A673 (cell line): ENCODE results near the gene GRID2. TPM values are rescaled to one million over a fixed set of nuclear protein-coding genes. Genes with fewer than 3 reads are reported as not detected.

Experiments
- BruUV-seq: library from RNA; stranded (reverse); fragments of 400-500 nt; replicated peaks from 2 replicates; lab custom pipeline; 2021; lab: Mats Ljungman, UMichigan
- CTCF ChIA-PET: fragments of 300-600 bp; sonication (Branson Sonifier 250); formaldehyde crosslinking; loops from one replicate; lab custom pipeline; 2022; ENCODE audit warnings: antibody characterized with exemption; lab: Charles Lee
- POLR2A ChIA-PET: fragments of 300-600 bp; sonication (Branson Sonifier 250); formaldehyde crosslinking; loops from one replicate; lab custom pipeline; 2022; ENCODE audit warnings: antibody characterized with exemption; ENCODE audit not compliant: low non-redundant PET; lab: Charles Lee
- DNase-seq: peaks from one replicate; pipeline ENCODE4 v3.0.0-alpha.2; 2015; ENCODE audit warnings: low spot score
- H3K27ac ChIP-seq: fragments of 200-600 bp; sonication (generic); 2 replicates; pipeline ENCODE4 v1.5.1; 2016; ENCODE audit warnings: mixed run types, low read depth, mild to moderate bottlenecking, mixed read lengths, antibody characterized with exemption, low read length; ENCODE audit not compliant: poor library complexity, severe bottlenecking
- H3K27me3 ChIP-seq: fragments of 200-600 bp; sonication (generic); replicated peaks from 2 replicates; pipeline ENCODE4 v1.6.1; 2017; ENCODE audit warnings: mixed run types, low read depth, mild to moderate bottlenecking, mixed read lengths, antibody characterized with exemption, low read length; ENCODE audit not compliant: insufficient read depth, poor library complexity
- H3K36me3 ChIP-seq: fragments of 200-600 bp; sonication (generic); 2 replicates; pipeline ENCODE4 v1.6.1; 2016; ENCODE audit warnings: mixed run types, mild to moderate bottlenecking, mixed read lengths, antibody characterized with exemption, low read length; ENCODE audit not compliant: insufficient read depth, poor library complexity, severe bottlenecking
- H3K4me1 ChIP-seq: fragments of 200-600 bp; sonication (generic); 2 replicates; pipeline ENCODE4 v1.6.1; 2017; ENCODE audit warnings: mixed run types, mild to moderate bottlenecking, mixed read lengths, antibody characterized with exemption, low read length; ENCODE audit not compliant: insufficient read depth, poor library complexity, severe bottlenecking
- H3K4me3 ChIP-seq: fragments of 200-600 bp; sonication (generic); 2 replicates; pipeline ENCODE4 v1.5.1; 2016; ENCODE audit warnings: low read depth, mixed run types, mild to moderate bottlenecking, mixed read lengths, low read length; ENCODE audit not compliant: poor library complexity, severe bottlenecking
- H3K9me3 ChIP-seq: fragments of 200-600 bp; sonication (generic); 2 replicates; pipeline ENCODE4 v1.6.1; 2016; ENCODE audit warnings: mixed run types, low read depth, mild to moderate bottlenecking, mixed read lengths, antibody characterized with exemption, low read length; ENCODE audit not compliant: poor library complexity, severe bottlenecking
- CTCF ChIP-seq: fragments of 300-800, 200-600 bp; sonication (generic); conservative IDR thresholded peaks from 2 replicates; pipeline ENCODE4 v1.5.1; 2017; ENCODE audit warnings: low read depth, mild to moderate bottlenecking, antibody characterized with exemption, low read length, moderate library complexity, mixed read lengths
- EZH2 ChIP-seq: fragments of 200-600 bp; sonication (generic); IDR thresholded peaks from 2 replicates; pipeline ENCODE4 v1.6.1; 2017; ENCODE audit warnings: borderline replicate concordance, low read depth, mild to moderate bottlenecking, mixed read lengths, antibody characterized with exemption, low read length; ENCODE audit not compliant: poor library complexity, severe bottlenecking
- intact Hi-C: fragments of 100-400 bp; cut with micrococcal nuclease; formaldehyde crosslinking; loops from one replicate; pipeline ENCODE4 v1.10.0; 2022; ENCODE audit not compliant: unreplicated experiment
- total RNA-seq: library from RNA; stranded (reverse); gene quantifications from 2 replicates; pipeline ENCODE4 v1.2.3, GENCODE V29; 2021

The GRID2 gene
- total RNA-seq, 1 experiment from 2014 or later, result not detected

- no TSS peak for BruUV-seq
- intact Hi-C loops, result no loop called here
- no peak overlapping the region for H3K27ac ChIP-seq
- H3K4me1 ChIP-seq, result no peaks in the 10 kb centered on the region
- no peaks in the 10 kb centered on the region for H3K9me3 ChIP-seq
- H3K4me3 ChIP-seq, result no peak overlapping the region
- TF ChIP-seq CTCF (no peak), EZH2 (no peak)
- CTCF ChIA-PET, result no interaction called here
- DNase-seq, result no peak
- H3K27me3 ChIP-seq, result no peaks in the 10 kb centered on the region
- POLR2A ChIA-PET, result no interaction called here
- H3K36me3 ChIP-seq, result no peaks in the 10 kb centered on the region
Measured at GRCh38 chr4:93802045-93802444, 1498.3 kb downstream of the GRID2 start.

- POLR2A ChIA-PET, result no interaction called here
- H3K36me3 ChIP-seq, result no peaks in the 10 kb centered on the region
- H3K27ac ChIP-seq, result no peak overlapping the region
- CTCF ChIA-PET, result no interaction called here
- no peak overlapping the region for H3K4me3 ChIP-seq
- BruUV-seq, result no TSS peak
- intact Hi-C loops, result no loop called here
- no peaks in the 10 kb centered on the region for H3K9me3 ChIP-seq
- no peak for DNase-seq
- TF ChIP-seq CTCF, result no peak
- TF ChIP-seq EZH2, result no peak
- H3K4me1 ChIP-seq, result no peaks in the 10 kb centered on the region
- H3K27me3 ChIP-seq, result no peaks in the 10 kb centered on the region
Measured at GRCh38 chr4:93809773-93810172, 1506.0 kb downstream of the GRID2 start.

- Histone ChIP-seq H3K27ac (no peak overlapping the region), H3K9me3 (no peaks in the 10 kb centered on the region), H3K36me3 (no peaks in the 10 kb centered on the region), H3K4me3 (no peak overlapping the region), H3K27me3 (no peaks in the 10 kb centered on the region), H3K4me1 (no peaks in the 10 kb centered on the region)
- no peak for DNase-seq
- POLR2A ChIA-PET, result no interaction called here
- CTCF ChIA-PET, result no interaction called here
- TF ChIP-seq EZH2 (no peak), CTCF (no peak)
- BruUV-seq, result no TSS peak
- intact Hi-C loops, result no loop called here
Measured at GRCh38 chr4:93810340-93810992, 1506.7 kb downstream of the GRID2 start.
